OCI-M1 (cell line): ENCODE results near the gene GNA15.

Source experiments
- DNase-seq: peaks from one replicate; lab custom pipeline; 2025; lab: John Stamatoyannopoulos, UW

GNA15 gene

DNA sequence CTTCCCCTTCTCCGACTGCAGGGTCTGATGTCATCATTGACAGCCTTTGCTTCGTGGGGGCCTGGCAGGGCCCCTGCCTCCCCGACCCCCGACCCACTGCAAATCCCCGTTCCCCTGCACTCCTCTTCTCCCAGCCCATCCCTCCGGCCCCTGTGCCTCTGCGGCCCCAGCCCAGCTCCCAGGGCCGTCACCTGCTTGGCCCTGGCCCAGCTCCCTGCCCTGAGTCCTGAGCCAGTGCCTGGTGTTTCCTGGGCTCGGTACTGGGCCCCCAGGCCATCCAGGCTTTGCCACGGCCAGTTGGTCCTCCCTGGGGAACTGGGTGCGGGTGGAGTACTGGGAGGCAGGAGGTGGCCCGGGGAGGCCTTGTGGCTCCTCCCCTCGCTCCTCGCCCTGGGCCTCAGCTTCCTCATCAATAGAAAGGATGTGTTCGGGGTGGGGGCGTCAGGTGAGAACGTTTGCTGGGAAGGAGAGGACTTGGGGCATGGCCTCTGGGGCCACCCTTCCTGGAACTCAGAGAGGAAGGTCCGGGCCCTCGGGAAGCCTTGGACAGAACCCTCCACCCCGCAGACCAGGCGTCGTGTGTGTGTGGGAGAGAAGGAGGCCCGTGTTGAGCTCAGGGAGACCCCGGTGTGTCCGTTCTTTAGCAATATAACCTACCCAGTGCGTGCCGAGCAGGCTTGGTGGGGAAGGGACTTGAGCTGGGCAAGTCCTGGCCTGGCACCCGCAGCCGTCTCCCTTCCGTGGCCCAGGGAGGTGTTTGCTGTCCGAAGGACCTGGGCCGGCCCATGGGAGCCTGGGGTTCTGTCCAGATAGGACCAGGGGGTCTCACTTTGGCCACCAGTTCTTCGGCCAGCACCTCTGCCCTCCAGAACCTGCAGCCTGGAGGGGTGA, 72.7 kb downstream of the GNA15 start:
- no peak for DNase-seq

DNA sequence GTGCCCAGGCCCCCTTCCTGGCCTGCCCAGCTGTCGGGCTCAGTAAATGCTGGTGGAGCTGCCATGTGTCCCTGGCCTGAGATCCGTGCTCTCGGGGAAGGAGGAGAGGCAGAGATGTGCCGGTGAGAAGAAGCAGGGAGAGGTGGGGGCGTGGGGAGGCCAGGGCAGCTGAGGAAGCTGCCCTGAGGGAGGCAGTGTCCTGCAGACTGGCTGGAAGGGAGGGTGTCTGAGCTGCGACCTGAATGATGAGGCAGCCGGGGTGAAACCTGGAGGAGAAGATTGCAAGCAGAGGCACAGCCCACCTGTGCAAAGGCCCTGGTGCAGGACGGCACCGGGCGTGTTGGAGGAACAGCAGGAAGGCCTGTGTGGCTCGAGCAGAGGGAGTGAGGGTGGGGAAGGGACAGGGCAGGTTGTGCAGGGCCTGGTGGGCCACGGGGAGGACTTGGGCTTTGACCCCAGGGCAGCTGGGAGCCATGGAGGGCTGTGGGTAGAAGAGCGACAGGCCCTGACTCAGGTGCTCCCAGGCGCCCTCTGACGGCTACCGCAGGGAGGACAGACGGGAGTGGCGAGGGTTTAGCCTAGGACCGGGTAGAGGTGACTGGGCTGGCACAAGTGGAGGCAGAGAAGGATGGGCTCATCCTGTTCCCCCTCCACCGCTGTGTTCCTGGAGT, 74.6 kb downstream of the GNA15 start:
- DNase-seq = peak; percentile 25

DNA sequence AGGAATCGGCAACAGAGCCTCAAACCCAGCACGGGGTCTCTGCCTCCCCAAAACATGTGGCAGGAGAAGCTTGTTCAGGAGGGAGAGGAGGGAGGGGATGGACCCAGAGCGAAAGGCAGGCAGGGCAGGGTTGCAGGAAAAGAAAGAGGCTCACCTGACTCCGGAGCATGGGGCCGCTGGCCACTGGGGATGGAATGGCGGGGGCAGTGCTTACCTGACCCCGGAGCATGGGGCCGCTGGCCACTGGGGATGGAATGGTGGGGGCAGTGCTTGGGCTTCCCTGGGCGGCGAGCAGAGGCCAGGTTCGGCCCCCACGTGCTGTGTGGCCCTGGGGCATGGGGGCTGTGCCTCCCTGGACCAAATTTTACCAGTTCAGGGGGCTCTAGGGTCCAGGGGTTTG, 75.4 kb downstream of the GNA15 start:
- no peak for DNase-seq

DNA sequence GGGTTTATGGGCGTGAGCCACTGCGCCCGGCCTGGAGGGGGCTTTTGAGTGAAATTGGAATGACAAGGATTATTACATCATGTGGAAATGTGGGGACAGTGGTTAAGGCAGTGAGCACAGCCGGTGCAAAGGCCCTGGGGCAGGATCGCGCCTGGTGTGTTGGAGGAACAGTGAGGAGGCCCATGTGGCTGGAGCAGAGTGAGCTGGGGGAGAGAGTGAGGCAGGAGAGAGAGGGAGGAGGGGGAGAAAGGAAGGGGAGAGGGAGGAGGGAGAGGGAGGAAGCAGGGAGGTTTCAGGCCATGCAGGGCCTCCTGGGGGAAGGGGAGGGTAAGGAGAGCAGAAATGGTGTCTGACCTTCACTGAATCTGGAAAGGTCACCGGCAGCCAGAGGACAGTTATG, 77.3 kb downstream of the GNA15 start:
- no peak for DNase-seq
